ENCODE data around the gene PHC1.

PHC1 gene

GRCh38 chr12:8886502-8887284 lies 27.6 kb upstream of the PHC1 start:
- no peak for TF ChIP-seq CTCF (conservative IDR thresholded peaks at IDR 0.05; ENCODE audit: low read depth, low read length)
- no peak overlapping the region for H3K4me3 ChIP-seq (ENCODE audit: low read length)
- DNase-seq (ENCODE audit: low read depth): no peak

- peak; percentile 29 for DNase-seq (ENCODE audit: low read depth)
- TF ChIP-seq CTCF (conservative IDR thresholded peaks at IDR 0.05; ENCODE audit: low read depth, low read length): no peak
- H3K4me3 ChIP-seq (ENCODE audit: low read length): no peak overlapping the region
Observed at GRCh38 chr12:8887285-8887715, 27.0 kb upstream of the PHC1 start.

GRCh38 chr12:8890313-8891085 lies 23.8 kb upstream of the PHC1 start:
- TF ChIP-seq CTCF (conservative IDR thresholded peaks at IDR 0.05; ENCODE audit: low read depth, low read length): peak; percentile 87
- no peak for DNase-seq (ENCODE audit: low read depth)
- peak overlapping the region; percentile 57 for H3K4me3 ChIP-seq (ENCODE audit: low read length)

GRCh38 chr12:8891976-8892375 lies 22.3 kb upstream of the PHC1 start:
- H3K4me3 ChIP-seq (ENCODE audit: low read length): no peak overlapping the region
- no peak for DNase-seq (ENCODE audit: low read depth)
- no peak for TF ChIP-seq CTCF (conservative IDR thresholded peaks at IDR 0.05; ENCODE audit: low read depth, low read length)

GRCh38 chr12:8894378-8894777 lies 19.9 kb upstream of the PHC1 start:
- DNase-seq (ENCODE audit: low read depth): no peak
- no peak overlapping the region for H3K4me3 ChIP-seq (ENCODE audit: low read length)
- TF ChIP-seq CTCF (conservative IDR thresholded peaks at IDR 0.05; ENCODE audit: low read depth, low read length): no peak

GRCh38 chr12:8894986-8895385 lies 19.3 kb upstream of the PHC1 start:
- no peak overlapping the region for H3K4me3 ChIP-seq (ENCODE audit: low read length)
- DNase-seq (ENCODE audit: low read depth): no peak
- no peak for TF ChIP-seq CTCF (conservative IDR thresholded peaks at IDR 0.05; ENCODE audit: low read depth, low read length)
